OCI-LY7 (cell line): ENCODE results near the gene CSF2RB.

ENCODE experiments used
- CTCF ChIP-seq: fragments of 200-600 bp; sonication (generic); conservative IDR thresholded peaks from 2 replicates; pipeline ENCODE4 v1.5.1; 2014; ENCODE audit warnings: mild to moderate bottlenecking, antibody characterized with exemption, low read length, moderate library complexity, mixed read lengths
- EZH2phosphoT487 ChIP-seq: fragments of 200-600 bp; sonication (generic); IDR thresholded peaks from 2 replicates; pipeline ENCODE4 v1.6.1; 2018; ENCODE audit warnings: low read depth, borderline replicate concordance, mild to moderate bottlenecking, mixed run types, antibody characterized with exemption, low read length, moderate library complexity, mixed read lengths

GRCh38 chr22:36879775-36880174 lies 33.7 kb upstream of the CSF2RB start:
- TF ChIP-seq CTCF (no peak), EZH2phosphoT487 (no peak)
